ENCODE measurements around the gene ADAM10. TPM values are rescaled to one million over a fixed set of nuclear protein-coding genes. Genes with fewer than 3 reads are reported as not detected.
A peak's percentile ranks its signal among the peaks of the same experiment; 100 is the strongest.

Gene ADAM10
- total and polyA plus RNA-seq, 2 donors = 31.4 to 143 TPM

DNA sequence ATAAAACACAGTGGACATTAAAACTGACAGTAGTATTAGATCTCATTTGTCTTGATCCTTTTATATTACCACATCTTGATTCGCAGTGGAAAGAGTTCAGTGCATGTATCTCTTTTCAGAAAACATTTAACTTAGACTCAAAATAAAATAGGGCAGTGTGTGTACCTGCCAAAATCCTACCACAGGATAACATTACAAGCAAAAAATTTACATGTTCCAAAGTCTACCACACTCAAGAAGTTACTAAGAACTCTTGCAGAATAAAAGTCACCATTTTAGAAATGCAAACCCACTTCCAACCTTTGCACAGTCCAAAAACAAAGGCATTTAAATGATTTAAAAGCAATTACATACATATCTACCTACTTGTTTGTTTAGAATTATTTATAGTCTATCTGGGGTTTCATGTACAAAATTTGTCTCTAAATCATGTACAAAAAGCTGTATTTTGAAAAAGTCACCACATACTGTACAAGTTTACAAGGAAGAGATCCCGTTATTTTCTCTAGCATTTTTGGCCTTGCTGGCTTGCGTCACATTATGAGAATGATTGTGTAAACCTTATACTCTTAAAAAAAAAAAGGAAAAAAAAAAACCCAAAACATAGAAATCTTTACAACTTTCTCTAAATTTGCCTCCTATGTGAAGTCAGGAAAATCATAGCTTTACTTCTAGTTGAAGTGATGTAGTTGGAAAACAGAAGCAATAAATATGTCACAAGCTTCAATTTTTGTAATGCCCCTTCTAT is 153.8 kb downstream of the ADAM10 start:
- DNase-seq (ENCODE audit: low read depth in 6 of 9, low spot score in 9 of 9) = no peak
- Histone ChIP-seq H3K36me3 (ENCODE audit: control insufficient read depth in 2 of 2, insufficient read depth in 2 of 2, low read length in 1 of 2) (peaks cover 23 to 61% of the 10 kb centered on the region in 2 donors), H3K27me3 (ENCODE audit: control insufficient read depth in 2 of 2, insufficient read depth in 1 of 2, low read length in 1 of 2) (no peaks in the 10 kb centered on the region), H3K4me3 (ENCODE audit: low read length in 2 of 2) (no peak overlapping the region), H3K27ac (ENCODE audit: low read depth in 1 of 2, low read length in 1 of 2) (no peak overlapping the region), H3K4me1 (ENCODE audit: control insufficient read depth in 2 of 2, insufficient read depth in 2 of 2, low read length in 2 of 2) (peaks cover 0 to 2% of the 10 kb centered on the region in 2 donors), H3K9me3 (ENCODE audit: control insufficient read depth in 2 of 2, insufficient read depth in 1 of 2, low read length in 1 of 2) (no peaks in the 10 kb centered on the region)
- 93% methylated on average over 3 of the region's 3 CpGs for WGBS

GRCh38 chr15:58594898-58595297 is 154.6 kb downstream of the ADAM10 start:
- no peaks in the 10 kb centered on the region for H3K27me3 ChIP-seq (ENCODE audit: control insufficient read depth in 2 of 2, insufficient read depth in 1 of 2, low read length in 1 of 2)
- no peak for DNase-seq (ENCODE audit: low read depth in 6 of 9, low spot score in 9 of 9)
- H3K36me3 ChIP-seq (ENCODE audit: control insufficient read depth in 2 of 2, insufficient read depth in 2 of 2, low read length in 1 of 2) = peaks cover 23 to 58% of the 10 kb centered on the region in 2 donors
- H3K9me3 ChIP-seq (ENCODE audit: control insufficient read depth in 2 of 2, insufficient read depth in 1 of 2, low read length in 1 of 2) = no peaks in the 10 kb centered on the region
- peaks cover 0 to 2% of the 10 kb centered on the region in 2 donors for H3K4me1 ChIP-seq (ENCODE audit: control insufficient read depth in 2 of 2, insufficient read depth in 2 of 2, low read length in 2 of 2)
- H3K4me3 ChIP-seq (ENCODE audit: low read length in 2 of 2) = no peak overlapping the region
- 94% methylated on average over 1 of the region's 1 CpG for WGBS
- H3K27ac ChIP-seq (ENCODE audit: low read depth in 1 of 2, low read length in 1 of 2) = no peak overlapping the region

DNA sequence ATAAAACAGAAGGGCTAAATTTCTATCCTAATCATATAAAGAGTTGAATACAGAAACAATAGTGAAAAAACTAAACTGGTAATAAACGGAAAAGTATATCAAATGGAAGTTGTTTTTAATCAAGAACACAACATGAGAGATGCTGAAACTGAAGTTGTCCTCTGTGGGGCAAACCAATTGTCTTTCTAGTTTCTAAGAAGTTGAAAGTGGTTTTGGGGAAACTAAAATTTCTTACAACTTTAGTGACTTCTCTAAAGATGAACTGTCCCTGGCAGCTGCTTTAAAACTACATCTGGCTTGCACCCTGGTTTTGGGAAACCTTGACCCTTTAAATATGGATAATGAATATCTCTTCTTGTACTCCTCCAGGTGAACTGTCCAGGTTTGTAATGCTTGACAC is 155.6 kb downstream of the ADAM10 start:
- Histone ChIP-seq H3K4me1 (ENCODE audit: control insufficient read depth in 2 of 2, insufficient read depth in 2 of 2, low read length in 2 of 2) (peaks cover 2 to 8% of the 10 kb centered on the region in 2 donors), H3K27ac (ENCODE audit: low read depth in 1 of 2, low read length in 1 of 2) (peak overlapping the region in 1 of 2 donors; percentile 21), H3K9me3 (ENCODE audit: control insufficient read depth in 2 of 2, insufficient read depth in 1 of 2, low read length in 1 of 2) (no peaks in the 10 kb centered on the region), H3K27me3 (ENCODE audit: control insufficient read depth in 2 of 2, insufficient read depth in 1 of 2, low read length in 1 of 2) (no peaks in the 10 kb centered on the region), H3K36me3 (ENCODE audit: control insufficient read depth in 2 of 2, insufficient read depth in 2 of 2, low read length in 1 of 2) (peaks cover 29 to 54% of the 10 kb centered on the region in 2 donors), H3K4me3 (ENCODE audit: low read length in 2 of 2) (no peak overlapping the region)
- DNase-seq (ENCODE audit: low read depth in 6 of 9, low spot score in 9 of 9) = no peak
- 99% methylated on average over 1 of the region's 1 CpG for WGBS

GRCh38 chr15:58590926-58591325 is 158.6 kb downstream of the ADAM10 start:
- DNase-seq (ENCODE audit: low read depth in 6 of 9, low spot score in 9 of 9) = no peak
- no peaks in the 10 kb centered on the region for H3K27me3 ChIP-seq (ENCODE audit: control insufficient read depth in 2 of 2, insufficient read depth in 1 of 2, low read length in 1 of 2)
- peaks cover 3 to 17% of the 10 kb centered on the region in 2 donors for H3K4me1 ChIP-seq (ENCODE audit: control insufficient read depth in 2 of 2, insufficient read depth in 2 of 2, low read length in 2 of 2)
- H3K4me3 ChIP-seq (ENCODE audit: low read length in 2 of 2) = no peak overlapping the region
- no peaks in the 10 kb centered on the region for H3K9me3 ChIP-seq (ENCODE audit: control insufficient read depth in 2 of 2, insufficient read depth in 1 of 2, low read length in 1 of 2)
- 95% methylated on average over 1 of the region's 1 CpG for WGBS
- no peak overlapping the region for H3K27ac ChIP-seq (ENCODE audit: low read depth in 1 of 2, low read length in 1 of 2)
- H3K36me3 ChIP-seq (ENCODE audit: control insufficient read depth in 2 of 2, insufficient read depth in 2 of 2, low read length in 1 of 2) = peaks cover 16 to 29% of the 10 kb centered on the region in 2 donors

- no peak for DNase-seq (ENCODE audit: low read depth in 6 of 9, low spot score in 9 of 9)
- H3K9me3 ChIP-seq (ENCODE audit: control insufficient read depth in 2 of 2, insufficient read depth in 1 of 2, low read length in 1 of 2) = no peaks in the 10 kb centered on the region
- WGBS = 97% methylated on average over 1 of the region's 1 CpG
- H3K4me3 ChIP-seq (ENCODE audit: low read length in 2 of 2) = no peak overlapping the region
- no peaks in the 10 kb centered on the region for H3K27me3 ChIP-seq (ENCODE audit: control insufficient read depth in 2 of 2, insufficient read depth in 1 of 2, low read length in 1 of 2)
- H3K27ac ChIP-seq (ENCODE audit: low read depth in 1 of 2, low read length in 1 of 2) = no peak overlapping the region
- peaks cover 16 to 23% of the 10 kb centered on the region in 2 donors for H3K36me3 ChIP-seq (ENCODE audit: control insufficient read depth in 2 of 2, insufficient read depth in 2 of 2, low read length in 1 of 2)
- peaks cover 10 to 24% of the 10 kb centered on the region in 2 donors for H3K4me1 ChIP-seq (ENCODE audit: control insufficient read depth in 2 of 2, insufficient read depth in 2 of 2, low read length in 2 of 2)
These were observed 159.3 kb downstream of the ADAM10 start for GRCh38 chr15:58590236-58590635.

DNA sequence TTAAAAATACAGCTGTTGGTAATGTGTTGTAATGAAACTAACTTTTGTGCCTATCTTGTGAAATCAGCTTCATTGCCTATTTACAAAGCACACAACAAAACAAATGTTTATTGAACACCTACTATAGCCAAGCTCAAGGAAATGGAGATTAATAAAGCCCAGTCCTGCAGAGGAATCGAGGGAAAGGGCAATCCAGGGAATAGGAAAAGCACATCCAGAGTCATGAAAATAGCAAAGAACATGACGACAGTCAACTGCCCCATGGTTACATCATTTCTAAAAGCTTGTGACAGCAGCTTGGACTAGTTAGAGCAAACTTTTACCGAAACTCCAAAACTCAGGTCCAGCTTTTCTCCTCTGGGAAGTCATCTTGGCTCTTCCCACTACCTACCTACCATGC is 160.5 kb downstream of the ADAM10 start:
- Histone ChIP-seq H3K4me1 (ENCODE audit: control insufficient read depth in 2 of 2, insufficient read depth in 2 of 2, low read length in 2 of 2) (peaks cover 16 to 34% of the 10 kb centered on the region in 2 donors), H3K27ac (ENCODE audit: low read depth in 1 of 2, low read length in 1 of 2) (peak overlapping the region in 1 of 2 donors; percentile 46), H3K27me3 (ENCODE audit: control insufficient read depth in 2 of 2, insufficient read depth in 1 of 2, low read length in 1 of 2) (no peaks in the 10 kb centered on the region), H3K4me3 (ENCODE audit: low read length in 2 of 2) (no peak overlapping the region), H3K9me3 (ENCODE audit: control insufficient read depth in 2 of 2, insufficient read depth in 1 of 2, low read length in 1 of 2) (no peaks in the 10 kb centered on the region), H3K36me3 (ENCODE audit: control insufficient read depth in 2 of 2, insufficient read depth in 2 of 2, low read length in 1 of 2) (peaks cover 13 to 15% of the 10 kb centered on the region in 2 donors)
- no peak for DNase-seq (ENCODE audit: low read depth in 6 of 9, low spot score in 9 of 9)
- WGBS = 97% methylated on average over 3 of the region's 3 CpGs

GRCh38 chr15:58588096-58588495 is 161.4 kb downstream of the ADAM10 start:
- no peak for DNase-seq (ENCODE audit: low read depth in 6 of 9, low spot score in 9 of 9)
- Histone ChIP-seq H3K9me3 (ENCODE audit: control insufficient read depth in 2 of 2, insufficient read depth in 1 of 2, low read length in 1 of 2) (no peaks in the 10 kb centered on the region), H3K27me3 (ENCODE audit: control insufficient read depth in 2 of 2, insufficient read depth in 1 of 2, low read length in 1 of 2) (no peaks in the 10 kb centered on the region), H3K27ac (ENCODE audit: low read depth in 1 of 2, low read length in 1 of 2) (peak overlapping the region in 1 of 2 donors; percentile 65), H3K4me3 (ENCODE audit: low read length in 2 of 2) (no peak overlapping the region), H3K36me3 (ENCODE audit: control insufficient read depth in 2 of 2, insufficient read depth in 2 of 2, low read length in 1 of 2) (peaks cover 6 to 8% of the 10 kb centered on the region in 2 donors), H3K4me1 (ENCODE audit: control insufficient read depth in 2 of 2, insufficient read depth in 2 of 2, low read length in 2 of 2) (peaks cover 16 to 34% of the 10 kb centered on the region in 2 donors)
- WGBS = 96% methylated on average over 1 of the region's 1 CpG

DNA sequence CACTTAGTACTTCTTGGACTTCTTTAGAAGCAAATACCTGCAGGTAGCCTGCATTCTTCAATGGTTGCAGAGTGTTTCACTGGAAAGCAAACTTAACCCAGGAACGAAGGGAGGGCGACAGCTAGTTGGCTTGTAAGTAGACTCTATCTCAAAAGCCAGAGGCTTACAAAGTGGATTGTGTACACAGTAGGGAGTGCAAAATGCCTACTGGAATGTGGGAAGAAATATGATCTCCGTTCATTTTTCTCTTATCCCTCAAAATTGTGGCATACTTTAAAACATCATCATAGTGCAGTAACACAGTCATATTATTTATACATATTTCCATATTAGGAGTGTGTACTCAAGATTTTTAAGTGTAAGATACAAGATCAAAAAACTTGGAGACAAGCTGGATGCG is 162.0 kb downstream of the ADAM10 start:
- Histone ChIP-seq H3K4me1 (ENCODE audit: control insufficient read depth in 2 of 2, insufficient read depth in 2 of 2, low read length in 2 of 2) (peaks cover 16 to 34% of the 10 kb centered on the region in 2 donors), H3K36me3 (ENCODE audit: control insufficient read depth in 2 of 2, insufficient read depth in 2 of 2, low read length in 1 of 2) (peaks cover 6 to 8% of the 10 kb centered on the region in 2 donors), H3K27me3 (ENCODE audit: control insufficient read depth in 2 of 2, insufficient read depth in 1 of 2, low read length in 1 of 2) (no peaks in the 10 kb centered on the region), H3K27ac (ENCODE audit: low read depth in 1 of 2, low read length in 1 of 2) (no peak overlapping the region), H3K9me3 (ENCODE audit: control insufficient read depth in 2 of 2, insufficient read depth in 1 of 2, low read length in 1 of 2) (no peaks in the 10 kb centered on the region), H3K4me3 (ENCODE audit: low read length in 2 of 2) (no peak overlapping the region)
- WGBS = 98% methylated on average over 4 of the region's 4 CpGs
- no peak for DNase-seq (ENCODE audit: low read depth in 6 of 9, low spot score in 9 of 9)

GRCh38 chr15:58585693-58586443 is 163.6 kb downstream of the ADAM10 start:
- H3K9me3 ChIP-seq (ENCODE audit: control insufficient read depth in 2 of 2, insufficient read depth in 1 of 2, low read length in 1 of 2) = no peaks in the 10 kb centered on the region
- H3K27me3 ChIP-seq (ENCODE audit: control insufficient read depth in 2 of 2, insufficient read depth in 1 of 2, low read length in 1 of 2) = no peaks in the 10 kb centered on the region
- peak in 1 of 9 donors; percentile 43 for DNase-seq (ENCODE audit: low read depth in 6 of 9, low spot score in 9 of 9)
- H3K36me3 ChIP-seq (ENCODE audit: control insufficient read depth in 2 of 2, insufficient read depth in 2 of 2, low read length in 1 of 2) = peaks cover 2 to 6% of the 10 kb centered on the region in 2 donors
- H3K4me1 ChIP-seq (ENCODE audit: control insufficient read depth in 2 of 2, insufficient read depth in 2 of 2, low read length in 2 of 2) = peaks cover 16 to 34% of the 10 kb centered on the region in 2 donors
- no peak overlapping the region for H3K4me3 ChIP-seq (ENCODE audit: low read length in 2 of 2)
- WGBS = 66% methylated on average over 5 of the region's 5 CpGs
- H3K27ac ChIP-seq (ENCODE audit: low read depth in 1 of 2, low read length in 1 of 2) = peak overlapping the region in 1 of 2 donors; percentile 64
